Parathyroid adenoma (tissue), 2 donors: ENCODE data around the gene ZNF135.

ENCODE experiments used
- H2AFZ ChIP-seq: fragments of 300-600 bp; sonication (generic); one replicate; pipeline ENCODE4 v1.7.0; 2017; ENCODE audit warnings: antibody characterized with exemption, mild to moderate bottlenecking
- H3K27ac ChIP-seq: fragments of 300-600 bp; sonication (generic); one replicate; pipeline ENCODE4 v1.7.0; 2017
- H3K27me3 ChIP-seq: fragments of 300-600 bp; sonication (generic); one replicate; pipeline ENCODE4 v1.7.0; 2017; ENCODE audit warnings: low read length; ENCODE audit not compliant: control insufficient read depth, insufficient read depth
- H3K36me3 ChIP-seq: fragments of 300-600 bp; sonication (generic); one replicate; pipeline ENCODE4 v1.7.0; 2017; ENCODE audit warnings: low read length; ENCODE audit not compliant: control insufficient read depth, insufficient read depth
- H3K4me1 ChIP-seq: fragments of 300-600 bp; sonication (generic); one replicate; pipeline ENCODE4 v1.7.0; 2017; ENCODE audit warnings: control low read depth
- H3K4me2 ChIP-seq: fragments of 300-600 bp; sonication (generic); one replicate; pipeline ENCODE4 v1.7.0; 2017; ENCODE audit warnings: low read length
- H3K4me3 ChIP-seq: fragments of 300-600 bp; sonication (generic); one replicate; pipeline ENCODE4 v1.7.0; 2017; ENCODE audit warnings: low read depth, low read length
- H3K79me2 ChIP-seq: fragments of 300-600 bp; sonication (generic); one replicate; pipeline ENCODE4 v1.7.0; 2017; ENCODE audit warnings: control low read depth
- H3K9ac ChIP-seq: fragments of 300-600 bp; sonication (generic); one replicate; pipeline ENCODE4 v1.7.0; 2017; ENCODE audit warnings: mild to moderate bottlenecking
- H3K9me3 ChIP-seq: fragments of 300-600 bp; sonication (generic); one replicate; pipeline ENCODE4 v1.7.0; 2017; ENCODE audit warnings: low read length; ENCODE audit not compliant: control insufficient read depth
- CTCF ChIP-seq: fragments of 300-600 bp; sonication (generic); IDR thresholded peaks from one replicate; pipeline ENCODE4 v1.7.0; 2017; ENCODE audit warnings: antibody characterized with exemption, mild to moderate bottlenecking
- donor health status: primary hyperparathyroidism.

The ZNF135 gene

GRCh38 chr19:58033741-58034476 lies 25.2 kb upstream of the ZNF135 start, which contains the start of gene ZSCAN1:
TSS of gene ZSCAN1 (plus strand) at chr19:58034025. CDS start at chr19:58037837, 3,812 bp downstream.
- Histone ChIP-seq H3K36me3 (no peaks in the 10 kb centered on the region), H3K4me3 (peak within 1 kb of the TSS; percentile 50), H3K79me2 (no peaks in the 10 kb centered on the region), H2AFZ (peak within 1 kb of the TSS; percentile 75), H3K4me2 (peak within 1 kb of the TSS; percentile 68), H3K4me1 (no peaks in the 10 kb centered on the region), H3K27ac (no peak within 1 kb of the TSS), H3K27me3 (no peaks in the 10 kb centered on the region), H3K9me3 (no peaks in the 10 kb centered on the region), H3K9ac (no peak within 1 kb of the TSS)
- no peak for TF ChIP-seq CTCF

GRCh38 chr19:58034477-58034793 lies 24.6 kb upstream of the ZNF135 start:
- Histone ChIP-seq H3K4me3 (peak overlapping the region; percentile 50), H3K79me2 (no peaks in the 10 kb centered on the region), H3K9ac (no peak overlapping the region), H3K4me1 (no peaks in the 10 kb centered on the region), H3K9me3 (no peaks in the 10 kb centered on the region), H3K27me3 (no peaks in the 10 kb centered on the region), H3K36me3 (no peaks in the 10 kb centered on the region), H2AFZ (no peak overlapping the region), H3K4me2 (peak overlapping the region; percentile 62), H3K27ac (no peak overlapping the region)
- no peak for TF ChIP-seq CTCF

- no peak for TF ChIP-seq CTCF
- no peaks in the 10 kb centered on the region for H3K36me3 ChIP-seq
- H3K9me3 ChIP-seq = no peaks in the 10 kb centered on the region
- no peak overlapping the region for H2AFZ ChIP-seq
- no peak overlapping the region for H3K4me3 ChIP-seq
- no peaks in the 10 kb centered on the region for H3K27me3 ChIP-seq
- no peaks in the 10 kb centered on the region for H3K4me1 ChIP-seq
- no peaks in the 10 kb centered on the region for H3K79me2 ChIP-seq
- no peak overlapping the region for H3K27ac ChIP-seq
- H3K9ac ChIP-seq = no peak overlapping the region
- H3K4me2 ChIP-seq = no peak overlapping the region
These were observed 23.2 kb upstream of the ZNF135 start for GRCh38 chr19:58035863-58036262.

GRCh38 chr19:58037927-58038687 lies 21.0 kb upstream of the ZNF135 start:
- Histone ChIP-seq H3K4me1 (no peaks in the 10 kb centered on the region), H3K4me3 (no peak overlapping the region), H3K9me3 (no peaks in the 10 kb centered on the region), H3K27me3 (no peaks in the 10 kb centered on the region), H3K4me2 (no peak overlapping the region), H3K9ac (no peak overlapping the region), H3K27ac (no peak overlapping the region), H3K79me2 (no peaks in the 10 kb centered on the region), H3K36me3 (no peaks in the 10 kb centered on the region), H2AFZ (peak overlapping the region; percentile 45)
- no peak for TF ChIP-seq CTCF
